GM12875 (cell line): ENCODE results near the gene MCF2L.
A peak's percentile ranks its signal among the peaks of the same experiment; 100 is the strongest.

ENCODE experiments used
- H3K4me3 ChIP-seq: one replicate; pipeline ENCODE4 v1.5.1; 2011; ENCODE audit warnings: low read depth, low read length, control low read depth
- CTCF ChIP-seq: IDR thresholded peaks from 2 replicates; pipeline ENCODE4 v1.5.1; 2011; ENCODE audit warnings: low read depth, mild to moderate bottlenecking, control low read depth, inconsistent platforms, low read length, moderate library complexity, borderline replicate concordance; ENCODE audit not compliant: insufficient read depth

The MCF2L gene

GRCh38 chr13:113121183-113121927 lies 152.3 kb downstream of the MCF2L start:
- TF ChIP-seq CTCF: no peak
- H3K4me3 ChIP-seq: no peak overlapping the region

- no peak overlapping the region for H3K4me3 ChIP-seq
- TF ChIP-seq CTCF: no peak
Measured at GRCh38 chr13:113121928-113122471, 153.0 kb downstream of the MCF2L start.

GRCh38 chr13:113122550-113123225 lies 153.7 kb downstream of the MCF2L start, which contains the start of gene F10:
Gene F10 (plus strand): TSS chr13:113122799. CDS start chr13:113122856, 57 bp downstream.
- no peak for TF ChIP-seq CTCF
- H3K4me3 ChIP-seq: no peak within 1 kb of the TSS

- TF ChIP-seq CTCF: peak; percentile 32; the same call in 1 of the 2 replicates
- H3K4me3 ChIP-seq: no peak overlapping the region
Measured at GRCh38 chr13:113123226-113124201, 154.5 kb downstream of the MCF2L start.

- TF ChIP-seq CTCF: no peak
- no peak overlapping the region for H3K4me3 ChIP-seq
Measured at GRCh38 chr13:113124211-113124970, 155.4 kb downstream of the MCF2L start.
